Mesenchymal stem cell (in vitro differentiated cells and primary cell): Measurements from ENCODE around the gene C1QC.

Source experiments
- DNase-seq: peaks from one replicate; pipeline ENCODE4 v3.0.0-alpha.2; 2013
- H2AFZ ChIP-seq: one replicate; pipeline ENCODE4 v1.6.1; 2013; ENCODE audit warnings: low read depth, mild to moderate bottlenecking, control low read depth, inconsistent platforms, low read length, moderate library complexity
- H2AK5ac ChIP-seq: 2 replicates; pipeline ENCODE4 v1.6.1; 2013; ENCODE audit warnings: low read length, moderate library complexity, mild to moderate bottlenecking, inconsistent platforms; ENCODE audit not compliant: severe bottlenecking
- H2BK120ac ChIP-seq: one replicate; pipeline ENCODE4 v1.6.1; 2013; ENCODE audit warnings: low read depth, mild to moderate bottlenecking, inconsistent platforms, low read length, moderate library complexity
- H2BK12ac ChIP-seq, 2 experiments: one replicate each; pipeline ENCODE4 v1.6.1; 2013; ENCODE audit warnings: inconsistent platforms in 2 of 2, low read length in 2 of 2, mild to moderate bottlenecking in 2 of 2, moderate library complexity in 2 of 2, control low read depth in 1 of 2
- H2BK15ac ChIP-seq: one replicate; pipeline ENCODE4 v1.6.1; 2013; ENCODE audit warnings: mild to moderate bottlenecking, low read depth, inconsistent platforms; ENCODE audit not compliant: poor library complexity, severe bottlenecking
- H2BK5ac ChIP-seq: 2 replicates; pipeline ENCODE4 v1.6.1; 2013; ENCODE audit warnings: low read depth, mild to moderate bottlenecking, low read length, control low read depth, inconsistent platforms; ENCODE audit not compliant: poor library complexity, severe bottlenecking
- H3K14ac ChIP-seq, 2 experiments: one replicate each; pipeline ENCODE4 v1.6.1; 2013; ENCODE audit warnings: inconsistent platforms in 2 of 2, low read length in 2 of 2, control low read depth in 1 of 2, mild to moderate bottlenecking in 1 of 2, moderate library complexity in 1 of 2
- H3K18ac ChIP-seq, 2 experiments: one replicate each; pipeline ENCODE4 v1.6.1; 2013; ENCODE audit warnings: inconsistent platforms in 2 of 2, low read length in 2 of 2, control low read depth in 1 of 2, low read depth in 1 of 2, mild to moderate bottlenecking in 1 of 2
- H3K23ac ChIP-seq, 2 experiments: one replicate each; pipeline ENCODE4 v1.6.1; 2013; ENCODE audit warnings: inconsistent platforms in 2 of 2, low read length in 2 of 2, mild to moderate bottlenecking in 2 of 2, moderate library complexity in 2 of 2, control low read depth in 1 of 2
- H3K27ac ChIP-seq: 2 replicates; pipeline ENCODE4 v1.5.1; 2013; ENCODE audit warnings: mild to moderate bottlenecking, moderate library complexity, low read length, control low read depth, inconsistent platforms; ENCODE audit not compliant: poor library complexity, severe bottlenecking
- H3K27me3 ChIP-seq, 2 experiments: 2 replicates each; pipeline versions ENCODE4 v1.6.1 to v1.7.0; 2013; ENCODE audit warnings: low read length in 2 of 2, mild to moderate bottlenecking in 2 of 2, moderate library complexity in 2 of 2, control low read depth in 1 of 2, inconsistent platforms in 1 of 2; ENCODE audit not compliant: control insufficient read depth in 1 of 2, insufficient read depth in 1 of 2
- H3K36me3 ChIP-seq, 2 experiments: 2 replicates each; pipeline versions ENCODE4 v1.6.1 to v1.7.0; 2013; ENCODE audit warnings: low read length in 2 of 2, control low read depth in 1 of 2, inconsistent platforms in 1 of 2, low read depth in 1 of 2, mild to moderate bottlenecking in 1 of 2; ENCODE audit not compliant: insufficient read depth in 2 of 2, control insufficient read depth in 1 of 2
- H3K4ac ChIP-seq, 2 experiments: one replicate each; pipeline ENCODE4 v1.6.1; 2013; ENCODE audit warnings: inconsistent platforms in 2 of 2, low read length in 2 of 2, mild to moderate bottlenecking in 2 of 2, moderate library complexity in 2 of 2, control low read depth in 1 of 2, low read depth in 1 of 2
- H3K4me1 ChIP-seq: 2 replicates; pipeline ENCODE4 v1.6.1; 2013; ENCODE audit warnings: low read depth, low read length, control low read depth; ENCODE audit not compliant: control insufficient read depth, insufficient read depth
- H3K4me2 ChIP-seq: 2 replicates; pipeline ENCODE4 v1.6.1; 2013; ENCODE audit warnings: low read length, mild to moderate bottlenecking, inconsistent platforms; ENCODE audit not compliant: poor library complexity, severe bottlenecking
- H3K4me3 ChIP-seq, 2 experiments: 2 replicates each; pipeline versions ENCODE4 v1.5.1 to v1.7.0; 2013; ENCODE audit warnings: low read length in 2 of 2, mild to moderate bottlenecking in 2 of 2, control low read depth in 1 of 2, low read depth in 1 of 2; ENCODE audit not compliant: insufficient read depth in 1 of 2
- H3K79me1 ChIP-seq: replicated peaks from 2 replicates; pipeline ENCODE4 v1.6.1; 2013; ENCODE audit warnings: mild to moderate bottlenecking, control low read depth, low read length, inconsistent platforms; ENCODE audit not compliant: poor library complexity, severe bottlenecking
- H3K9ac ChIP-seq: 2 replicates; pipeline ENCODE4 v1.7.0; 2013; ENCODE audit warnings: mild to moderate bottlenecking, low read length, moderate library complexity
- H3K9me3 ChIP-seq: 2 replicates; pipeline ENCODE4 v1.7.0; 2013; ENCODE audit warnings: mild to moderate bottlenecking, low read length; ENCODE audit not compliant: control insufficient read depth
- H4K8ac ChIP-seq: one replicate; pipeline ENCODE4 v1.6.1; 2013; ENCODE audit warnings: inconsistent platforms, mild to moderate bottlenecking, low read length, moderate library complexity
- H4K91ac ChIP-seq: one replicate; pipeline ENCODE4 v1.6.1; 2013; ENCODE audit warnings: mild to moderate bottlenecking, low read length, inconsistent platforms
- WGBS: methylation state at CpG from one replicate; pipeline ENCODE4 v1.1.7; 2013; ENCODE audit warnings: mixed read lengths; 5-methylcytosine and 5-hydroxymethylcytosine counted together

C1QC gene

DNA sequence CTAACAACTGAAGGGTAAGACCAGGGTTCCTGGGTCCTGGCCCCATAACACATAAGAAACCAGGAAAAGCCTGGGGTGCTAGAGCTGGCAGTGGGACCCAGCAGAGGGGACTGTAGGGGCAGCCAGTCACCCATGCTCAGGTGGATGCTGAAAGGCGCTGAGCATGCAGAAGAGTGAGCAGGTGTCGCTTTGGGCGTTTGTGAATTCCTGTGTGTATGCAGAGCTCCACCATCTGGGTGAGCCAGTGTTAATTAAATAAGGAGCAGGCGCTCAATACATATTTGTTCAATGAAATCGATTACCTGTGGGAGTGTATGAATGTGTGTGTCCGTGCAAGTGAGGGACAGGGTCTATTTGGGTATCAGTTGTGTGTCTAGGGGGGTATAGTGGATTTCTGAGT, 6.5 kb upstream of the C1QC start:
- no peak overlapping the region for H2AFZ ChIP-seq
- no peak overlapping the region for H2AK5ac ChIP-seq
- no peak overlapping the region for H3K18ac ChIP-seq
- peaks cover 3% of the 10 kb centered on the region for H3K4me1 ChIP-seq
- no peak overlapping the region for H3K9ac ChIP-seq
- H4K91ac ChIP-seq = no peak overlapping the region
- peaks cover 50 to 72% of the 10 kb centered on the region in 2 experiments for H3K27me3 ChIP-seq
- no peak overlapping the region for H2BK120ac ChIP-seq
- no peak overlapping the region for H2BK12ac ChIP-seq
- H3K9me3 ChIP-seq = no peaks in the 10 kb centered on the region
- H3K36me3 ChIP-seq = no peaks in the 10 kb centered on the region
- 86% methylated on average over 6 of the region's 6 CpGs for WGBS
- no peaks in the 10 kb centered on the region for H3K79me1 ChIP-seq
- H2BK15ac ChIP-seq = no peak overlapping the region
- no peak overlapping the region for H3K23ac ChIP-seq
- H3K4me3 ChIP-seq = no peak overlapping the region
- no peak overlapping the region for H3K4me2 ChIP-seq
- H3K4ac ChIP-seq = no peak overlapping the region
- H4K8ac ChIP-seq = no peak overlapping the region
- no peak overlapping the region for H3K14ac ChIP-seq
- no peak overlapping the region for H3K27ac ChIP-seq
- DNase-seq = no peak
- H2BK5ac ChIP-seq = no peak overlapping the region

GRCh38 chr1:22637907-22638445, 5.5 kb upstream of the C1QC start:
- H3K79me1 ChIP-seq = no peaks in the 10 kb centered on the region
- no peak overlapping the region for H3K23ac ChIP-seq
- 73% methylated on average over 3 of the region's 3 CpGs for WGBS
- no peak overlapping the region for H3K4ac ChIP-seq
- no peak overlapping the region for H4K91ac ChIP-seq
- H3K9ac ChIP-seq = no peak overlapping the region
- H3K9me3 ChIP-seq = no peaks in the 10 kb centered on the region
- H3K27me3 ChIP-seq = peaks cover 49 to 75% of the 10 kb centered on the region in 2 experiments
- no peak overlapping the region for H2AK5ac ChIP-seq
- no peaks in the 10 kb centered on the region for H3K36me3 ChIP-seq
- no peak overlapping the region for H2BK15ac ChIP-seq
- H2BK5ac ChIP-seq = no peak overlapping the region
- no peak overlapping the region for H2BK120ac ChIP-seq
- no peak overlapping the region for H4K8ac ChIP-seq
- H3K18ac ChIP-seq = no peak overlapping the region
- H2AFZ ChIP-seq = no peak overlapping the region
- H3K27ac ChIP-seq = no peak overlapping the region
- H3K14ac ChIP-seq = no peak overlapping the region
- no peak overlapping the region for H2BK12ac ChIP-seq
- H3K4me3 ChIP-seq = no peak overlapping the region
- no peak overlapping the region for H3K4me2 ChIP-seq
- peaks cover 3% of the 10 kb centered on the region for H3K4me1 ChIP-seq
- no peak for DNase-seq

DNA sequence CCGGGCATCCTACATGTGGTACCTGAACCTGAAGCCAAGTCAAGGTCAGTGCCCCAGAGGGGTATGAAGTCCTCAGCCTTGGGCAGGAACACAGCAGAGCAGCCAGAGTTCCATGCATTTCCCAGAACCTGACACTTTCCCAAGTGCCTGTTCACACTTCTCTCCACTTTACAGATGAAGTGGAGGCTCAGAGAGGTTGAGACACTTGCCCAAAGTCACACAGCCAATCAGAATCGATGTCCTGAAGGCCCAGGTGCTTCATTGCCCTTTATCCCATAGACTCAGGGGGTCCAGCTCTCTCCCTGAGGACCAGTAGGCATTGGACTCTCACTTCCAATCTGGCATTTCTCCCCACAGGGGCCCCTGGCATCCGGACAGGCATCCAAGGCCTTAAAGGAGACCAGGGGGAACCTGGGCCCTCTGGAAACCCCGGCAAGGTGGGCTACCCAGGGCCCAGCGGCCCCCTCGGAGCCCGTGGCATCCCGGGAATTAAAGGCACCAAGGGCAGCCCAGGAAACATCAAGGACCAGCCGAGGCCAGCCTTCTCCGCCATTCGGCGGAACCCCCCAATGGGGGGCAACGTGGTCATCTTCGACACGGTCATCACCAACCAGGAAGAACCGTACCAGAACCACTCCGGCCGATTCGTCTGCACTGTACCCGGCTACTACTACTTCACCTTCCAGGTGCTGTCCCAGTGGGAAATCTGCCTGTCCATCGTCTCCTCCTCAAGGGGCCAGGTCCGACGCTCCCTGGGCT, 4.8 kb upstream of the C1QC start:
- H3K36me3 ChIP-seq = no peaks in the 10 kb centered on the region
- peaks cover 49 to 71% of the 10 kb centered on the region in 2 experiments for H3K27me3 ChIP-seq
- no peak overlapping the region for H3K14ac ChIP-seq
- DNase-seq = no peak
- no peak overlapping the region for H3K4me3 ChIP-seq
- peaks cover 3% of the 10 kb centered on the region for H3K4me1 ChIP-seq
- no peak overlapping the region for H4K8ac ChIP-seq
- H2AK5ac ChIP-seq = no peak overlapping the region
- H2BK5ac ChIP-seq = no peak overlapping the region
- H3K18ac ChIP-seq = no peak overlapping the region
- H3K9me3 ChIP-seq = no peaks in the 10 kb centered on the region
- H3K27ac ChIP-seq = no peak overlapping the region
- no peak overlapping the region for H3K4ac ChIP-seq
- no peak overlapping the region for H2BK15ac ChIP-seq
- H3K23ac ChIP-seq = no peak overlapping the region
- H2BK12ac ChIP-seq = no peak overlapping the region
- no peak overlapping the region for H4K91ac ChIP-seq
- WGBS = 94% methylated on average over 23 of the region's 23 CpGs
- H3K9ac ChIP-seq = no peak overlapping the region
- no peak overlapping the region for H2BK120ac ChIP-seq
- H3K4me2 ChIP-seq = no peak overlapping the region
- no peak overlapping the region for H2AFZ ChIP-seq
- H3K79me1 ChIP-seq = no peaks in the 10 kb centered on the region

- 17% methylated on average over 8 of the region's 8 CpGs for WGBS
- peaks cover 46 to 66% of the 10 kb centered on the region in 2 experiments for H3K27me3 ChIP-seq
- no peak overlapping the region for H2BK120ac ChIP-seq
- no peaks in the 10 kb centered on the region for H3K9me3 ChIP-seq
- H3K4me3 ChIP-seq = no peak overlapping the region
- no peaks in the 10 kb centered on the region for H3K79me1 ChIP-seq
- no peak overlapping the region for H3K4me2 ChIP-seq
- no peaks in the 10 kb centered on the region for H3K36me3 ChIP-seq
- no peak overlapping the region for H4K91ac ChIP-seq
- no peak overlapping the region for H2AK5ac ChIP-seq
- no peak overlapping the region for H2BK15ac ChIP-seq
- H3K9ac ChIP-seq = no peak overlapping the region
- no peak overlapping the region for H3K18ac ChIP-seq
- no peak overlapping the region for H3K27ac ChIP-seq
- H3K14ac ChIP-seq = no peak overlapping the region
- peak; percentile 74 for DNase-seq
- no peak overlapping the region for H2BK5ac ChIP-seq
- H3K23ac ChIP-seq = no peak overlapping the region
- no peak overlapping the region for H4K8ac ChIP-seq
- H3K4ac ChIP-seq = no peak overlapping the region
- no peak overlapping the region for H2AFZ ChIP-seq
- no peak overlapping the region for H2BK12ac ChIP-seq
- peaks cover 3% of the 10 kb centered on the region for H3K4me1 ChIP-seq
Observed at GRCh38 chr1:22639286-22639685, 4.1 kb upstream of the C1QC start.
